ENCODE measurements around the gene AFF2.

DNA sequence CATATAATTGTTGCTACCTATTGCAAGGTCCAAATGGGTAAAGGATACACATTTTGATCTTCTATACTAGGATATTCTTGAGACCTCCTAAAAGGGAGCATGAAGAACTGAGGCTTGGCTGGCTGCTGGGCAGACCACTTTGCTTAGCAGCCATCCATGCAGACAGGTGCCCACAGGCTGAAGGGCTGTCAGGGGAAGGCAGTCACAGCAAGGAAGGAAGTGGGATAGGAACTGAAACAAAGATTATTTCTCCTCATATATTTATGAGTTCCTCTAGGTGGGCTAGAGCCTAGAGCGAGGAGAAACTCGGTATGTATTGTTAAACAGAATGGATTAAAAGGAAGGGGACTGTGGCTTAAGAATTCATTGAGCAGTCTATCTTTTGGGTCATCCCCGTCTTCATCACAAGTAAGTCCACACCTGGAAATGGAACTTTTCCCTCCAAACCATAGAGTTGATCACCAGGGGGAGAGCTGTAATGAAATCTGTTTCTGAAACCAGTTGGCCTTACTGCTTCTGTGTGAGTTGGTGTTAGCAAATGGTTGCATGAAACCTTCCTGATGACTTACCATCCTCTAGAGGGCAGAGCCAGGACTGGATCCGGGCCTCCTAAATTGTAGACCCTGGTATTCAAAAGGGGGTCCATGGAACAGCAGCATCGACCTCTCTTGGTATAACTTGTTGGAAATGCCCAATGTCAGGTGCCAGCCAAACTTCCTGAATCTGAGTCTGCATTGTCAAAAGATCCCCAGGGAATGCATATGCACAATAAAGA, 42.3 kb downstream of the AFF2 start:
- TF ChIP-seq, protein P1, sequence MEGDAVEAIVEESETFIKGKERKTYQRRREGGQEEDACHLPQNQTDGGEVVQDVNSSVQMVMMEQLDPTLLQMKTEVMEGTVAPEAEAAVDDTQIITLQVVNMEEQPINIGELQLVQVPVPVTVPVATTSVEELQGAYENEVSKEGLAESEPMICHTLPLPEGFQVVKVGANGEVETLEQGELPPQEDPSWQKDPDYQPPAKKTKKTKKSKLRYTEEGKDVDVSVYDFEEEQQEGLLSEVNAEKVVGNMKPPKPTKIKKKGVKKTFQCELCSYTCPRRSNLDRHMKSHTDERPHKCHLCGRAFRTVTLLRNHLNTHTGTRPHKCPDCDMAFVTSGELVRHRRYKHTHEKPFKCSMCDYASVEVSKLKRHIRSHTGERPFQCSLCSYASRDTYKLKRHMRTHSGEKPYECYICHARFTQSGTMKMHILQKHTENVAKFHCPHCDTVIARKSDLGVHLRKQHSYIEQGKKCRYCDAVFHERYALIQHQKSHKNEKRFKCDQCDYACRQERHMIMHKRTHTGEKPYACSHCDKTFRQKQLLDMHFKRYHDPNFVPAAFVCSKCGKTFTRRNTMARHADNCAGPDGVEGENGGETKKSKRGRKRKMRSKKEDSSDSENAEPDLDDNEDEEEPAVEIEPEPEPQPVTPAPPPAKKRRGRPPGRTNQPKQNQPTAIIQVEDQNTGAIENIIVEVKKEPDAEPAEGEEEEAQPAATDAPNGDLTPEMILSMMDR (IDR thresholded peaks at IDR 0.05), result no peak
- TF ChIP-seq POLR2A (IDR thresholded peaks at IDR 0.05), result no peak
